Uterus (tissue), 2 donors: ENCODE results near the gene MAP3K5.

Experiments
- POLR2A ChIP-seq, 2 donors: fragments of 450-650 bp; IDR thresholded peaks; one replicate each; pipeline ENCODE4 v1.6.1; 2016; ENCODE audit warnings: antibody characterized with exemption in 2 of 2, mild to moderate bottlenecking in 1 of 2, moderate library complexity in 1 of 2
- TF ChIP-seq, protein P1 (sequence below), 4 experiments: fragments of 200-600 bp in 2 of 4; fragments of 450-650 bp in 2 of 4; sonication (generic) in 2 of 4; IDR thresholded peaks; one replicate each; pipeline ENCODE4 v1.5.1; 2016 to 2019; ENCODE audit warnings: antibody characterized with exemption in 4 of 4, mild to moderate bottlenecking in 2 of 4, moderate library complexity in 1 of 4

DNA sequence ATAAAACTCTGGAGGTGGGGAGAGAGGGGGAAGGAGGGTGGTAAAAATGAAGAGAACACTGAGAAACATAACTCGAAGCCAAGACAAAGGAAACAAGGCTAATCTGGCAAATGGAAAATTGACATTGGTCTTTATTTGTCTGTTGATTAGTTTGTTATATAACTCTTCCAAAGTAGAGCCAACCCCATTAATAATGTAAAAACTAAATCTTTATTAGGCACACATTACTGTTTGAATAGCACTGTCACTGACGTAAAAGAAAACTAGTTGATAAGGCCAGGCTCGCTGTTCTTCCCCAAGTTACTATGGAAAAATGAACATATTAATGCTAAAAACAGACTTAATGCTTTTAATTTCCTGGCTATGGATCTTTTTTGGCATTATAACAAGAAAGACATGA lies 110.0 kb downstream of the MAP3K5 start:
- TF ChIP-seq, protein P1, sequence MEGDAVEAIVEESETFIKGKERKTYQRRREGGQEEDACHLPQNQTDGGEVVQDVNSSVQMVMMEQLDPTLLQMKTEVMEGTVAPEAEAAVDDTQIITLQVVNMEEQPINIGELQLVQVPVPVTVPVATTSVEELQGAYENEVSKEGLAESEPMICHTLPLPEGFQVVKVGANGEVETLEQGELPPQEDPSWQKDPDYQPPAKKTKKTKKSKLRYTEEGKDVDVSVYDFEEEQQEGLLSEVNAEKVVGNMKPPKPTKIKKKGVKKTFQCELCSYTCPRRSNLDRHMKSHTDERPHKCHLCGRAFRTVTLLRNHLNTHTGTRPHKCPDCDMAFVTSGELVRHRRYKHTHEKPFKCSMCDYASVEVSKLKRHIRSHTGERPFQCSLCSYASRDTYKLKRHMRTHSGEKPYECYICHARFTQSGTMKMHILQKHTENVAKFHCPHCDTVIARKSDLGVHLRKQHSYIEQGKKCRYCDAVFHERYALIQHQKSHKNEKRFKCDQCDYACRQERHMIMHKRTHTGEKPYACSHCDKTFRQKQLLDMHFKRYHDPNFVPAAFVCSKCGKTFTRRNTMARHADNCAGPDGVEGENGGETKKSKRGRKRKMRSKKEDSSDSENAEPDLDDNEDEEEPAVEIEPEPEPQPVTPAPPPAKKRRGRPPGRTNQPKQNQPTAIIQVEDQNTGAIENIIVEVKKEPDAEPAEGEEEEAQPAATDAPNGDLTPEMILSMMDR (IDR thresholded peaks at IDR 0.05), result no peak
- no peak for TF ChIP-seq POLR2A (IDR thresholded peaks at IDR 0.05)
